ENCODE measurements around the gene SNX13. TPM values are rescaled to one million over a fixed set of nuclear protein-coding genes. Genes with fewer than 3 reads are reported as not detected.

The SNX13 gene
- total RNA-seq, 2 donors from 2014 or later, result 36.1 to 46.9 TPM

DNA sequence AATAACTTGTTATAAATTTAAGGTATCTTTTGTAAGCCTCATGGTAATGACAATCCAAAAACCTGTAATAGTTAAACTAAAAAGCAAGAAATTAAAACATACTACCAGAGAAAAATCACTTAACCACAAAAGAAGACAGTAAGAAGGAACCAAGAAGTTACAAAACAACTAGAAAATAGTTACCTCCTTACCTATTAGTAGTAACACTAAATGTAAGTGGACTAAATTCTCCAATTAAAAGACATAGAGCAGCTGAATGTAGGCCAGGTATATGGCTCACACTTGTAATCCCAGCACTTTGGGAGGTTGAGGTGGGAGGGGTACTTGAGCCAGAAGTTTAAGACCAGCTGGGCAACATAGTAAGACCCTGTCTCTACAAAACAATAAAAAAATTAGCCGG is 84.0 kb downstream of the SNX13 start:
- Histone ChIP-seq H3K27me3 (no peaks in the 10 kb centered on the region), H3K36me3 (no peaks in the 10 kb centered on the region), H3K27ac (no peak overlapping the region), H3K9me3 (peaks cover 0 to 11% of the 10 kb centered on the region in 2 donors), H3K4me3 (no peak overlapping the region), H3K4me1 (peaks cover 0 to 1% of the 10 kb centered on the region in 2 donors)
- TF ChIP-seq CTCF (IDR thresholded peaks at IDR 0.05), result no peak
- DNase-seq (ENCODE audit: low spot score), result no peak

GRCh38 chr7:17855202-17855601 is 85.1 kb downstream of the SNX13 start:
- Histone ChIP-seq H3K9me3 (peaks cover 0 to 11% of the 10 kb centered on the region in 2 donors), H3K27me3 (no peaks in the 10 kb centered on the region), H3K27ac (no peak overlapping the region), H3K4me3 (no peak overlapping the region), H3K36me3 (peaks cover 7% of the 10 kb centered on the region), H3K4me1 (no peaks in the 10 kb centered on the region)
- no peak for TF ChIP-seq CTCF (IDR thresholded peaks at IDR 0.05)
- no peak for DNase-seq (ENCODE audit: low spot score)

GRCh38 chr7:17854261-17855047 is 85.8 kb downstream of the SNX13 start:
- no peak for DNase-seq (ENCODE audit: low spot score)
- no peak for TF ChIP-seq CTCF (IDR thresholded peaks at IDR 0.05)
- Histone ChIP-seq H3K4me1 (no peaks in the 10 kb centered on the region), H3K27ac (no peak overlapping the region), H3K4me3 (no peak overlapping the region), H3K36me3 (peaks cover 9% of the 10 kb centered on the region), H3K9me3 (peaks cover 0 to 11% of the 10 kb centered on the region in 2 donors), H3K27me3 (no peaks in the 10 kb centered on the region)

DNA sequence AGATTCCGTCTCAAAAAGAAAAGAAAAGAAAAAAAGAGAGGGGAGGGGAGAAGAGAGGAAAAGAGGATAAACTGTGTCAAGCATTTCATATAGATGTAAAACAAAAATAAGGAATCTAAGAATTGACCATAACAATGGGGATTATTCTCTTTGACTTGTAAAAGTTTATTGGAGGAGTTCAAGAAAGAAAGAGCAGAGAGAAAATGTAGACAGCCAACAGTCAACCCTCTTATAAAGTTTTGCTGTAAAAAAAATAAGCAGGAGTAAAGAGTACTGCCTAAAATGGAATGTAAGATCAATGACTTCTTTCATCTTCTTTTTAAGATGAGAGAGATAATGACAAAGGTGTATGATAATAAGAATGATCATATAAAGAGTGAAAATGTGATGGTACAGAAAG is 87.9 kb downstream of the SNX13 start:
- Histone ChIP-seq H3K4me3 (no peak overlapping the region), H3K9me3 (peaks cover 0 to 11% of the 10 kb centered on the region in 2 donors), H3K27me3 (no peaks in the 10 kb centered on the region), H3K36me3 (peaks cover 9% of the 10 kb centered on the region), H3K27ac (no peak overlapping the region), H3K4me1 (no peaks in the 10 kb centered on the region)
- DNase-seq (ENCODE audit: low spot score), result no peak
- no peak for TF ChIP-seq CTCF (IDR thresholded peaks at IDR 0.05)

GRCh38 chr7:17849504-17849903 is 90.8 kb downstream of the SNX13 start:
- Histone ChIP-seq H3K27me3 (no peaks in the 10 kb centered on the region), H3K36me3 (peaks cover 14% of the 10 kb centered on the region), H3K4me1 (no peaks in the 10 kb centered on the region), H3K4me3 (no peak overlapping the region), H3K9me3 (no peaks in the 10 kb centered on the region), H3K27ac (no peak overlapping the region)
- TF ChIP-seq CTCF (IDR thresholded peaks at IDR 0.05), result no peak
- DNase-seq (ENCODE audit: low spot score), result no peak

- DNase-seq (ENCODE audit: low spot score), result no peak
- peaks cover 14% of the 10 kb centered on the region for H3K36me3 ChIP-seq
- TF ChIP-seq CTCF (IDR thresholded peaks at IDR 0.05), result no peak
Measured at GRCh38 chr7:17848516-17848915, 91.8 kb downstream of the SNX13 start.

More at GRCh38 chr7:17848516-17848915, 91.8 kb downstream of the SNX13 start:
- H3K27me3 ChIP-seq, result no peaks in the 10 kb centered on the region
- no peak overlapping the region for H3K4me3 ChIP-seq
- no peak overlapping the region for H3K27ac ChIP-seq
- H3K4me1 ChIP-seq, result no peaks in the 10 kb centered on the region
- H3K9me3 ChIP-seq, result no peaks in the 10 kb centered on the region

Data from right atrium auricular region (tissue), 2 donors.